B cell (primary cell): ENCODE measurements around the gene APOL2. TPM values are rescaled to one million over a fixed set of nuclear protein-coding genes. Genes with fewer than 3 reads are reported as not detected.

Source experiments
- ATAC-seq: fragments of 200-7000 bp; cut with Tn5 transposase; one replicate; pipeline ENCODE4 v1.10.0; 2021; ENCODE audit warnings: low read depth, mild to moderate bottlenecking, moderate number of reproducible peaks, moderate library complexity
- CTCF ChIA-PET: fragments of 350-600 bp; sonication (Branson Sonifier 250); formaldehyde crosslinking; loops from one replicate; lab custom pipeline; 2021; ENCODE audit warnings: antibody characterized with exemption, inconsistent platforms; lab: Charles Lee
- POLR2A ChIA-PET: fragments of 350-600 bp; sonication (Branson Sonifier 250); formaldehyde crosslinking; loops from one replicate; lab custom pipeline; 2021; ENCODE audit warnings: antibody characterized with exemption; lab: Charles Lee
- DNase-seq: peaks from one replicate; pipeline ENCODE4 v3.0.0; 2013
- H2AFZ ChIP-seq: 2 replicates; pipeline ENCODE4 v1.6.1; 2012; ENCODE audit warnings: mild to moderate bottlenecking, low read depth, low read length; ENCODE audit not compliant: insufficient read depth, poor library complexity, severe bottlenecking
- H3K27ac ChIP-seq, 2 donors: 1 replicate in 1 of 2; 2 replicates in 1 of 2; pipeline ENCODE4 v1.5.1; 2012 to 2013; ENCODE audit warnings: low read length in 2 of 2, mild to moderate bottlenecking in 2 of 2, moderate library complexity in 1 of 2
- H3K27me3 ChIP-seq, 4 experiments: fragments of 200-600 bp in 1 of 4; sonication (generic) in 1 of 4; replicated peaks in 1 of 4; 1 replicate in 2 of 4; 2 replicates in 2 of 4; pipeline versions ENCODE4 v1.6.1 to v1.7.0; 2013 to 2016; ENCODE audit warnings: low read length in 3 of 4, mild to moderate bottlenecking in 2 of 4, mixed read lengths in 1 of 4, moderate library complexity in 1 of 4; ENCODE audit not compliant: insufficient read depth in 4 of 4, control insufficient read depth in 3 of 4; ENCODE audit errors: control extremely low read depth in 1 of 4
- H3K36me3 ChIP-seq, 2 experiments: replicated peaks in 1 of 2; 1 replicate in 1 of 2; 2 replicates in 1 of 2; pipeline versions ENCODE4 v1.6.1 to v1.7.1; 2013; ENCODE audit warnings: low read length in 1 of 2; ENCODE audit not compliant: insufficient read depth in 2 of 2, control insufficient read depth in 1 of 2; ENCODE audit errors: control extremely low read depth in 1 of 2, extremely low read depth in 1 of 2
- H3K4me1 ChIP-seq, 2 donors: fragments of 200-600 bp in 1 of 2; sonication (generic) in 1 of 2; 1 replicate in 1 of 2; 2 replicates in 1 of 2; pipeline versions ENCODE4 v1.5.1 to v1.6.1; 2013 to 2017; ENCODE audit warnings: low read length in 2 of 2; ENCODE audit not compliant: control insufficient read depth in 2 of 2, insufficient read depth in 2 of 2
- H3K4me2 ChIP-seq: replicated peaks from 2 replicates; pipeline ENCODE3; 2012; ENCODE audit warnings: mild to moderate bottlenecking, low read depth, low read length; ENCODE audit not compliant: poor library complexity, severe bottlenecking
- H3K4me3 ChIP-seq, 5 experiments: fragments of 200-600 bp in 1 of 5; sonication (generic) in 1 of 5; 1 replicate in 3 of 5; 2 replicates in 2 of 5; pipeline versions ENCODE4 v1.5.1 to v1.7.0; 2011 to 2016; ENCODE audit warnings: low read length in 4 of 5, mild to moderate bottlenecking in 4 of 5, low read depth in 2 of 5, control low read depth in 1 of 5, moderate library complexity in 1 of 5; ENCODE audit not compliant: insufficient read depth in 1 of 5; ENCODE audit errors: control extremely low read depth in 1 of 5, extremely low read depth in 1 of 5
- H3K79me2 ChIP-seq: fragments of 200-600 bp; sonication (generic); one replicate; pipeline ENCODE4 v1.6.0; 2016; ENCODE audit warnings: low read length; ENCODE audit not compliant: control insufficient read depth, insufficient read depth
- H3K9ac ChIP-seq: fragments of 200-600 bp; sonication (generic); 2 replicates; pipeline ENCODE4 v1.6.1; 2017; ENCODE audit warnings: mild to moderate bottlenecking, low read length, moderate library complexity
- H3K9me3 ChIP-seq, 3 donors: one replicate each; pipeline versions ENCODE4 v1.6.1 to v1.7.1; 2013; ENCODE audit warnings: low read length in 2 of 3; ENCODE audit not compliant: control insufficient read depth in 2 of 3, insufficient read depth in 1 of 3; ENCODE audit errors: control extremely low read depth in 1 of 3
- H4K20me1 ChIP-seq: 2 replicates; pipeline ENCODE4 v1.6.0; 2012; ENCODE audit warnings: mild to moderate bottlenecking, low read length; ENCODE audit not compliant: insufficient read depth, control insufficient read depth, poor library complexity, severe bottlenecking
- H3K27ac Mint-ChIP-seq: one replicate; pipeline ENCODE4 v1.8.0; 2021; ENCODE audit warnings: mixed read lengths
- H3K27me3 Mint-ChIP-seq: one replicate; pipeline ENCODE4 v1.8.0; 2021; ENCODE audit warnings: mixed read lengths
- H3K4me1 Mint-ChIP-seq: one replicate; pipeline ENCODE4 v1.8.0; 2021; ENCODE audit warnings: mixed read lengths
- H3K4me3 Mint-ChIP-seq: one replicate; pipeline ENCODE4 v1.8.0; 2021; ENCODE audit warnings: mixed read lengths
- H3K9me3 Mint-ChIP-seq: one replicate; pipeline ENCODE4 v1.8.0; 2022; ENCODE audit warnings: mixed read lengths; ENCODE audit not compliant: insufficient read depth
- EZH2 ChIP-seq: IDR thresholded peaks from 2 replicates; pipeline ENCODE4 v1.6.1; 2012; ENCODE audit warnings: borderline replicate concordance, low read depth, mild to moderate bottlenecking, moderate library complexity, low read length; ENCODE audit not compliant: insufficient read depth, poor library complexity, severe bottlenecking
- WGBS: methylation state at CpG from one replicate; pipeline ENCODE4 v1.1.5; 2013; ENCODE audit warnings: missing lambda C conversion rate; ENCODE audit not compliant: insufficient coverage; 5-methylcytosine and 5-hydroxymethylcytosine counted together
- intact Hi-C: fragments of 100-400 bp; cut with micrococcal nuclease; formaldehyde crosslinking; loops from one replicate; pipeline ENCODE4 v1.10.0; 2022
- polyA plus RNA-seq: library from polyadenylated mRNA; depleted of rRNA; stranded (reverse); fragments of >200 nt; gene quantifications from 2 replicates; pipeline ENCODE4 v1.2.3, GENCODE V29; 2012
- total RNA-seq, 2 donors: library from RNA; stranded (reverse); fragments of 120-200 nt in 1 of 2; gene quantifications; 1 replicate in 1 of 2; 2 replicates in 1 of 2; pipeline versions ENCODE4 v1.2.3 to v1.2.4, GENCODE V29; 2013 to 2022
- TF ChIP-seq, protein P1 (sequence below): fragments of 200-600 bp; IDR thresholded peaks from one replicate; pipeline ENCODE4 v1.8.0; 2022; ENCODE audit warnings: antibody characterized with exemption, mild to moderate bottlenecking

APOL2 gene
- total and polyA plus RNA-seq, 2 donors (not counting 1 experiment from before 2014, with no cell fraction given): 29.4 to 60.6 TPM

DNA sequence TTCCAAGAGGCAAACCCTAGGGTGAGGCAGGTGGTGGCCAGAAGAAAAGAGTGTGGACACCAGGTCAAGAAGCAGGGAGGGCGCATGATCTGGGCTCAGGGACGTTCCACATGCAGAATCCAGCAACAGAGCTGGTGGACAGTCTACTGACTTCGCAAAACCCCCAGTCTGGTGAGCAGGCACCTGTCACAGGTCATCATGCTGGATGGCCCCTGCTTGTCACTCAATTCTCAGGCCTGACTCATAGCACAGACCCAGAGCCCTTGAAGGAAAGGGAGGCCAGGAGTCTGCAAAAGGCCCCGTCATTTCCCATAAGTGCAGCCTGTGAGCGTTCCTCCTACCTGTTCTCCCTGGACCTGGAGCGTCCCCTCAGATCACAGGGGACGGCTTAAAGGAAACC, 55.9 kb downstream of the APOL2 start:
- no peak overlapping the region for H3K4me3 ChIP-seq
- peaks cover 5% of the 10 kb centered on the region for H3K4me1 Mint-ChIP-seq
- TF ChIP-seq, protein P1, sequence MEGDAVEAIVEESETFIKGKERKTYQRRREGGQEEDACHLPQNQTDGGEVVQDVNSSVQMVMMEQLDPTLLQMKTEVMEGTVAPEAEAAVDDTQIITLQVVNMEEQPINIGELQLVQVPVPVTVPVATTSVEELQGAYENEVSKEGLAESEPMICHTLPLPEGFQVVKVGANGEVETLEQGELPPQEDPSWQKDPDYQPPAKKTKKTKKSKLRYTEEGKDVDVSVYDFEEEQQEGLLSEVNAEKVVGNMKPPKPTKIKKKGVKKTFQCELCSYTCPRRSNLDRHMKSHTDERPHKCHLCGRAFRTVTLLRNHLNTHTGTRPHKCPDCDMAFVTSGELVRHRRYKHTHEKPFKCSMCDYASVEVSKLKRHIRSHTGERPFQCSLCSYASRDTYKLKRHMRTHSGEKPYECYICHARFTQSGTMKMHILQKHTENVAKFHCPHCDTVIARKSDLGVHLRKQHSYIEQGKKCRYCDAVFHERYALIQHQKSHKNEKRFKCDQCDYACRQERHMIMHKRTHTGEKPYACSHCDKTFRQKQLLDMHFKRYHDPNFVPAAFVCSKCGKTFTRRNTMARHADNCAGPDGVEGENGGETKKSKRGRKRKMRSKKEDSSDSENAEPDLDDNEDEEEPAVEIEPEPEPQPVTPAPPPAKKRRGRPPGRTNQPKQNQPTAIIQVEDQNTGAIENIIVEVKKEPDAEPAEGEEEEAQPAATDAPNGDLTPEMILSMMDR: no peak
- no peak for TF ChIP-seq EZH2
- peaks cover 0 to 5% of the 10 kb centered on the region in 2 donors for H3K4me1 ChIP-seq
- no peak overlapping the region for H3K27ac Mint-ChIP-seq
- intact Hi-C loops: no loop called here
- H3K27ac ChIP-seq: no peak overlapping the region
- H3K27me3 ChIP-seq: no peaks in the 10 kb centered on the region
- H3K27me3 Mint-ChIP-seq: peaks cover 3% of the 10 kb centered on the region
- no peaks in the 10 kb centered on the region for H3K36me3 ChIP-seq
- H3K9me3 ChIP-seq: no peaks in the 10 kb centered on the region
- no peak overlapping the region for H2AFZ ChIP-seq
- H3K79me2 ChIP-seq: no peaks in the 10 kb centered on the region
- H3K4me3 Mint-ChIP-seq: no peak overlapping the region
- WGBS: 93% methylated on average over 7 of the region's 7 CpGs
- ChIA-PET POLR2A (no interaction called here), CTCF (interaction anchor here (1.0 to 12.3 kb wide), 5 partner anchors 23 to 310 kb away, joined by 3 to 182 read pairs (median 5); partner anchors contain the start of gene APOL3)
- H4K20me1 ChIP-seq: no peaks in the 10 kb centered on the region
- H3K9me3 Mint-ChIP-seq: no peaks in the 10 kb centered on the region
- ATAC-seq: no peak
- H3K4me2 ChIP-seq: no peak overlapping the region
- DNase-seq: no peak
- no peak overlapping the region for H3K9ac ChIP-seq

DNA sequence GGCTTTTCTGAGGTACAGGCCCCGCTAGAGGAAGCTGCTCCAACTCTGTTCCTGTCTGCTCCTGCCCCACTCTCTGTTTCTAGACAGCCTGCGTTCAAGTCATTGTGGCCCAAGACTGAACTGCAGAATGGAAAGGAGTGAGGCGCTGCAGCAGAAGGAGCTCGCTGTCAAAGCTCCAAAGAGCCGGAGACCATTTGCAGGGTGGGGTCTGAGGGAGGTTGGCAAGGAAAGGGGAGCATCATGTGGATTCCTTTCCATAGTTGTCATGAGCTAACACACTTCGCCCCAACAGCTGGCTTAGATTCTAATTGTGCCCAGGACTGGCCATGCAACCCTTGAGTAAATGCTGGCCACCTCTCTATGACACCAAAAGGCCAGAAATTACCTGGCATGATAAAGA, 56.5 kb downstream of the APOL2 start:
- Mint-ChIP-seq H3K27me3 (peaks cover 3% of the 10 kb centered on the region), H3K9me3 (no peaks in the 10 kb centered on the region), H3K4me3 (no peak overlapping the region), H3K4me1 (peaks cover 5% of the 10 kb centered on the region), H3K27ac (no peak overlapping the region)
- no peak overlapping the region for H3K9ac ChIP-seq
- H3K9me3 ChIP-seq: no peaks in the 10 kb centered on the region
- TF ChIP-seq, protein P1: no peak
- no peak for TF ChIP-seq EZH2
- DNase-seq: no peak
- POLR2A ChIA-PET: no interaction called here
- H3K4me1 ChIP-seq: peaks cover 0 to 5% of the 10 kb centered on the region in 2 donors
- no peak overlapping the region for H3K4me2 ChIP-seq
- no peak overlapping the region for H3K4me3 ChIP-seq
- no peak overlapping the region for H2AFZ ChIP-seq
- H3K27ac ChIP-seq: no peak overlapping the region
- H3K79me2 ChIP-seq: no peaks in the 10 kb centered on the region
- no peaks in the 10 kb centered on the region for H4K20me1 ChIP-seq
- H3K27me3 ChIP-seq: no peaks in the 10 kb centered on the region
- no peaks in the 10 kb centered on the region for H3K36me3 ChIP-seq
- WGBS: 93% methylated on average over 5 of the region's 6 CpGs
- ATAC-seq: no peak
- intact Hi-C loops: no loop called here
- CTCF ChIA-PET: interaction anchor here (0.8 to 12.3 kb wide), 8 partner anchors 11 to 310 kb away, joined by 3 to 182 read pairs (median 5); partner anchors contain the start of gene APOL3
